ENCODE data around the gene ZMIZ1. TPM values are rescaled to one million over a fixed set of nuclear protein-coding genes. Genes with fewer than 3 reads are reported as not detected.

Gene ZMIZ1
- total RNA-seq, 2 donors from 2014 or later, result 27.2 to 42.2 TPM

DNA sequence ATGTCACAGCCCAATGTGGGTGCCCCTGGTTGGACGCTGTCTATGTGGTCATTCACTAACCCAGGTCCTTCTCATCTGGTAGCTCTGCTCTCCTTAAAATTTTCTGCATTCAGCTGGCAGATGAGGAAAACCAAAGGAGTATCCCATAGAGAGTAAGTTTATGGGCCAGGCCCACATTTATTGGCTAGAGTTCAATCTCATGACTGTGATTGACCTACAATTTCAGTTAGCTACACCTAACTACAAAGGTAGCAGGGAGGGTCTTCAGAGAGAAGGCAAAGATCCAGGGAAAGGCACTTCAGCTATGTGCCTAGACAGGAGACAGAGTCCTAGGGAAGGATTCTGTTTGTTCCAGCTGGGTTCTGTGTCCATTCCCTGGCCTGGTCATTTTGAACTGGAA, 254.8 kb downstream of the ZMIZ1 start:
- Histone ChIP-seq H3K4me1 (no peaks in the 10 kb centered on the region), H3K27me3 (no peaks in the 10 kb centered on the region), H3K27ac (no peak overlapping the region), H3K9me3 (no peaks in the 10 kb centered on the region), H3K4me3 (no peak overlapping the region), H3K36me3 (replicated peaks in 1 of 2; ENCODE audit: insufficient read depth in 1 of 2, low read depth in 2 of 2) (no peaks in the 10 kb centered on the region)
- TF ChIP-seq, protein P1, sequence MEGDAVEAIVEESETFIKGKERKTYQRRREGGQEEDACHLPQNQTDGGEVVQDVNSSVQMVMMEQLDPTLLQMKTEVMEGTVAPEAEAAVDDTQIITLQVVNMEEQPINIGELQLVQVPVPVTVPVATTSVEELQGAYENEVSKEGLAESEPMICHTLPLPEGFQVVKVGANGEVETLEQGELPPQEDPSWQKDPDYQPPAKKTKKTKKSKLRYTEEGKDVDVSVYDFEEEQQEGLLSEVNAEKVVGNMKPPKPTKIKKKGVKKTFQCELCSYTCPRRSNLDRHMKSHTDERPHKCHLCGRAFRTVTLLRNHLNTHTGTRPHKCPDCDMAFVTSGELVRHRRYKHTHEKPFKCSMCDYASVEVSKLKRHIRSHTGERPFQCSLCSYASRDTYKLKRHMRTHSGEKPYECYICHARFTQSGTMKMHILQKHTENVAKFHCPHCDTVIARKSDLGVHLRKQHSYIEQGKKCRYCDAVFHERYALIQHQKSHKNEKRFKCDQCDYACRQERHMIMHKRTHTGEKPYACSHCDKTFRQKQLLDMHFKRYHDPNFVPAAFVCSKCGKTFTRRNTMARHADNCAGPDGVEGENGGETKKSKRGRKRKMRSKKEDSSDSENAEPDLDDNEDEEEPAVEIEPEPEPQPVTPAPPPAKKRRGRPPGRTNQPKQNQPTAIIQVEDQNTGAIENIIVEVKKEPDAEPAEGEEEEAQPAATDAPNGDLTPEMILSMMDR (IDR thresholded peaks at IDR 0.05), result no peak
- TF ChIP-seq POLR2A (IDR thresholded peaks at IDR 0.05), result no peak
- 67 to 100% methylated on average over 1 of the region's 1 CpG for WGBS, 2 donors
- DNase-seq (no peak), ATAC-seq (no peak)
- intact Hi-C loops (cut with DNase I), result no loop called here

DNA sequence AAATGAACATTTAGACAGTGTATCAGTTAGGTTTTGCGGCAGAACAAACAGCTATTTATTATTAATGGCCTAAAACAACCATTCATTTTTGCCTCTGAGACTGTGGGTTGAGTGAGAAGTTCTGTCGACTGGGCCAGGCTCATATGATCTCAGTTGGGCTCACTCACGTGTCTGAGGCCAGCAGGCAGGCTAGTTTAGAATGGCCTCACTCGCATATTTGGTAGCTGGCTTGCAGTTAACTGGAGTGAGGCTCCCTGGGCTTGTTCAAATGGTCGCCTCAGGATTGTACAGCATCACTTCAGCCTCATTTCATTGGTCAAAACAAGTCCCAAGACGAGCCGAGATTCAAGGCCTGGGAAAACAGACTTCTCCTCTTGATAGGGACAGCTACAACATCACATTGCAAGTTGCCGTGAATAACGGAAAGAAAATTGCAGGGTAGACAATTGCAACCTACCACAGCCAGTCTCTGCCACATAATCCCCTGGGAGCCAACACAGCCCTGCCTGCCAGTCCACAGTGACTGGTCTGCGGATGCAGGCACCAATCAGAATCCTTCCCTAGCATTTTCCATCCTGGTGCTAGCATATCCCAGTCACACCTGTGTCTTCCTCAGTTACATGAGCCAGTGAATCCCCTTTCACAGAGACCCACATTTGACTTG, 255.4 kb downstream of the ZMIZ1 start:
- 80 to 85% methylated on average over 10 of the region's 10 CpGs for WGBS, 2 donors
- intact Hi-C loops (cut with DNase I), result no loop called here
- no peak for ATAC-seq
- DNase-seq, result no peak
- TF ChIP-seq, protein P1 (IDR thresholded peaks at IDR 0.05), result no peak
- Histone ChIP-seq H3K27me3 (no peaks in the 10 kb centered on the region), H3K4me3 (no peak overlapping the region), H3K4me1 (no peaks in the 10 kb centered on the region), H3K27ac (no peak overlapping the region), H3K36me3 (replicated peaks in 1 of 2; ENCODE audit: insufficient read depth in 1 of 2, low read depth in 2 of 2) (no peaks in the 10 kb centered on the region), H3K9me3 (no peaks in the 10 kb centered on the region)

DNA sequence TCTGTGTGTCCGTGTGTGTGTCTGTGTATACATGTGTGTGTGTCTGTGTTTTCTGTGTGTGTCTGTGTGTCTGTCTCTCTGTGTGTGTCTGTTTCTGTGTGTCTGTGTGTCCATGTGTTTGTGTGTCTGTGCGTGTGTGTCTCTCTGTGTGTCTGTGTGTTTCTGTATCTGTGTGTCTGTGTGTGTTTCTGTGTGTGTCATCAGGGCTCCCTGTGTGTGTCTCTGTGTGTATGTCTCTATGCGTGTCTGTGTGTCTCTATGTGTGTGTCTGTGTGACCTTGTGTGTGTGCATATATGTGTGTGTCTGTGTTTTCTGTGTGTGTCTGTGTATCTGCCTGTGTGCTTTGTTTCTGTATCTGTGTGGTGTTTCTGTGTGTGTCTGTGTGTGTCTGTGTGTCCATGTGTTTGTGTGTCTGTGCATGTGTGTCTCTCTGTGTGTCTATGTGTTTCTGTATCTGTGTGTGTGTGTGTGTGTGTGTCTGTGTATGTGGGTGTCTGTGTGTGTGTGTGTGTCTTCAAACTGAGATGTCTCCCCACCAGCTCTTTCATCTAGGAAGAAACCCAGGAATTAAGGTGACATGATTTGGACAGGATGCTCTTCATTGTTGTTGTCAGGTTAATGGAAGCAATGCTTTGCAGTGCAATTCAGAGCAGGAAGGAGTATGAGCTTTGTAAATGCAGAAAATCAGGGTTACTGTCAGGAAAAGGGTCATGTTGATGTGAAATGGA, 257.8 kb downstream of the ZMIZ1 start:
- Histone ChIP-seq H3K4me1 (no peaks in the 10 kb centered on the region), H3K27ac (no peak overlapping the region), H3K4me3 (no peak overlapping the region), H3K27me3 (no peaks in the 10 kb centered on the region), H3K36me3 (replicated peaks in 1 of 2; ENCODE audit: insufficient read depth in 1 of 2, low read depth in 2 of 2) (no peaks in the 10 kb centered on the region), H3K9me3 (no peaks in the 10 kb centered on the region)
- intact Hi-C loops (cut with DNase I), result no loop called here
- ATAC-seq (no peak), DNase-seq (no peak)
- no peak for TF ChIP-seq POLR2A (IDR thresholded peaks at IDR 0.05)
- TF ChIP-seq, protein P1 (IDR thresholded peaks at IDR 0.05), result no peak
- WGBS, 2 donors, result 80 to 91% methylated on average over 3 of the region's 3 CpGs

DNA sequence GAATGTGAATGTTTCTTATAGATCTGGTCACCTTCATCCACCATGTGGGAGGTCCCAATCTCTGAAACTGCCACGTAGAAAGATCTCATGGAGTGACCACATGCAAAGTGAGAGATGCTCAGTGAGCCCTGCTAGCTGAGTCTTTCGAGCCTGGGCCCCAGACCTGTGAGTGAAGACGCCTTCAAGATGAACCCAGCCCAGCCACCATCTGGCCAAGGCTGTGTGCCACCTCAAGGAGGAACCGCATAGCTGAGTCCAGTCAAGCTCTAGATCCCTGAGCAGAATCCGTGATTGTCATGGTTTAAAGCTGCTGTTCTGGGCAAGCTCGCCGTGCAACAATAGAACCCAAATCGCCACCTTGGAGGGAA, 258.3 kb downstream of the ZMIZ1 start:
- H3K9me3 ChIP-seq, result no peaks in the 10 kb centered on the region
- intact Hi-C loops (cut with DNase I), result no loop called here
- DNase-seq (no peak), ATAC-seq (no peak)
- H3K27me3 ChIP-seq, result no peaks in the 10 kb centered on the region
- TF ChIP-seq POLR2A (IDR thresholded peaks at IDR 0.05), result no peak
- H3K4me1 ChIP-seq, result no peaks in the 10 kb centered on the region
- no peaks in the 10 kb centered on the region for H3K36me3 ChIP-seq (replicated peaks in 1 of 2; ENCODE audit: insufficient read depth in 1 of 2, low read depth in 2 of 2)
- 90 to 93% methylated on average over 3 to 8 of the region's 8 CpGs for WGBS, 2 donors
- H3K4me3 ChIP-seq, result no peak overlapping the region
- no peak overlapping the region for H3K27ac ChIP-seq

DNA sequence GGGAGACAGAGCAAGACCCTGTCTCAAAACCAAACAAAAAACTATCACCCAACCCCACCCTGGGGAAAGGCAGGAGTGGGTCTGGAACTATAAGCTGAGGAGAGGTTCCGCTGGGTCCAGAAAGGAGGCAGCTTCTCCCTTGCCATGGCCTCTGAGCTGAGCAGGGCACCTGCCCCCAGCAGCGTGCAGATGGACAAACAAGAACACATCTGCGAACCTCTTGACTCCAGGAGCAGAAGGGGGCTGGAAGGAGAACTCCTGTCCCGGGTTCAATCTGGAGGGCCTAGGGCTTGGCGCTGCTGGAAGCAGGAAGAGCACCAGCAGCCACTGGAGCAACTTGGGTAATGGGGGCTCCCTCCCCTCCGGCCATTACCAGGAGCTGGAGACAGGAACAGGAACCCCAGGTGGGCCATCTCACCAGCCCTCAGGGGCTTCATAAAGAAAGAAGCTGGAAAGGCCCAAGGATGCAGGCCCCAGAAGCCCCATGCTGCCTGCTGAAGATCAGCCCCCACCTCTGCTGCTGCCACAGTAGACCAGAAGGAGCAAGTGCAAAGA, 259.5 kb downstream of the ZMIZ1 start:
- 73 to 87% methylated on average over 3 to 6 of the region's 6 CpGs for WGBS, 2 donors
- ATAC-seq, result no peak
- no peak for DNase-seq
- H3K36me3 ChIP-seq (replicated peaks in 1 of 2; ENCODE audit: insufficient read depth in 1 of 2, low read depth in 2 of 2), result no peaks in the 10 kb centered on the region
- H3K27ac ChIP-seq, result no peak overlapping the region
- intact Hi-C loops (cut with DNase I), result no loop called here
- no peaks in the 10 kb centered on the region for H3K9me3 ChIP-seq
- H3K4me1 ChIP-seq, result no peaks in the 10 kb centered on the region
- H3K27me3 ChIP-seq, result no peaks in the 10 kb centered on the region
- H3K4me3 ChIP-seq, result no peak overlapping the region
- TF ChIP-seq, protein P1 (IDR thresholded peaks at IDR 0.05), result no peak

Data from body of pancreas (tissue), 4 donors.